CD14-positive monocyte (primary cell): Measurements from ENCODE around the gene PPP1R16B. TPM values are rescaled to one million over a fixed set of nuclear protein-coding genes. Genes with fewer than 3 reads are reported as not detected.

ENCODE experiments used
- DNase-seq, 3 donors: peaks; one replicate each; pipeline ENCODE4 v3.0.0-alpha.2; 2011 to 2022
- H2AFZ ChIP-seq: 2 replicates; pipeline ENCODE4 v1.6.0; 2012; ENCODE audit warnings: mild to moderate bottlenecking, low read depth, low read length, inconsistent platforms; ENCODE audit not compliant: insufficient read depth, poor library complexity, severe bottlenecking
- H3K27ac ChIP-seq, 2 donors: 1 replicate in 1 of 2; 2 replicates in 1 of 2; pipeline ENCODE4 v1.5.1; 2012 to 2013; ENCODE audit warnings: low read length in 2 of 2, control low read depth in 1 of 2, inconsistent platforms in 1 of 2, low read depth in 1 of 2, mild to moderate bottlenecking in 1 of 2
- H3K27me3 ChIP-seq, 2 donors: one replicate each; pipeline versions ENCODE4 v1.6.0 to v1.6.1; 2011 to 2013; ENCODE audit warnings: low read length in 2 of 2; ENCODE audit not compliant: control insufficient read depth in 2 of 2, insufficient read depth in 2 of 2
- H3K36me3 ChIP-seq, 2 donors: replicated peaks in 1 of 2; 1 replicate in 1 of 2; 2 replicates in 1 of 2; pipeline versions ENCODE4 v1.5.1 to v1.6.1; 2012 to 2013; ENCODE audit warnings: low read length in 2 of 2, control low read depth in 1 of 2, inconsistent platforms in 1 of 2, mild to moderate bottlenecking in 1 of 2; ENCODE audit not compliant: insufficient read depth in 2 of 2, control insufficient read depth in 1 of 2
- H3K4me1 ChIP-seq, 2 donors: 1 replicate in 1 of 2; 2 replicates in 1 of 2; pipeline versions ENCODE4 v1.5.1 to v1.6.1; 2012 to 2013; ENCODE audit warnings: low read length in 2 of 2, control low read depth in 1 of 2, inconsistent platforms in 1 of 2, mild to moderate bottlenecking in 1 of 2, moderate library complexity in 1 of 2; ENCODE audit not compliant: insufficient read depth in 2 of 2, control insufficient read depth in 1 of 2
- H3K4me2 ChIP-seq: replicated peaks from 2 replicates; pipeline ENCODE3; 2012; ENCODE audit warnings: low read length, moderate library complexity, mild to moderate bottlenecking; ENCODE audit not compliant: poor library complexity, severe bottlenecking; ENCODE audit errors: extremely low read depth
- H3K4me3 ChIP-seq, 3 experiments: fragments of 200-600 bp in 1 of 3; sonication (generic) in 1 of 3; replicated peaks in 1 of 3; 1 replicate in 2 of 3; 2 replicates in 1 of 3; pipeline ENCODE4 v1.5.1; 2011 to 2013; ENCODE audit warnings: low read length in 3 of 3, mild to moderate bottlenecking in 3 of 3, control low read depth in 2 of 3, low read depth in 2 of 3, inconsistent platforms in 1 of 3, moderate library complexity in 1 of 3
- H3K79me2 ChIP-seq: 2 replicates; pipeline ENCODE4 v1.6.0; 2012; ENCODE audit warnings: mild to moderate bottlenecking, control low read depth, inconsistent platforms, low read length, moderate library complexity; ENCODE audit not compliant: insufficient read depth
- H3K9ac ChIP-seq: 2 replicates; pipeline ENCODE4 v1.6.0; 2017; ENCODE audit warnings: low read length, mild to moderate bottlenecking; ENCODE audit not compliant: insufficient read depth, poor library complexity, severe bottlenecking
- H3K9me3 ChIP-seq, 2 donors: replicated peaks in 1 of 2; 1 replicate in 1 of 2; 2 replicates in 1 of 2; pipeline versions ENCODE4 v1.5.1 to v1.6.1; 2012 to 2013; ENCODE audit warnings: low read length in 2 of 2, control low read depth in 1 of 2; ENCODE audit not compliant: control insufficient read depth in 1 of 2, insufficient read depth in 1 of 2
- H4K20me1 ChIP-seq: 2 replicates; pipeline ENCODE4 v1.6.0; 2012; ENCODE audit warnings: mild to moderate bottlenecking, low read length, control low read depth, moderate library complexity; ENCODE audit not compliant: insufficient read depth
- H3K27ac Mint-ChIP-seq, 7 donors: one replicate each; pipeline ENCODE4 v1.8.0; 2020; ENCODE audit warnings: mild to moderate bottlenecking in 7 of 7, mixed read lengths in 7 of 7, moderate library complexity in 6 of 7, inconsistent platforms in 2 of 7
- H3K27me3 Mint-ChIP-seq, 3 donors: one replicate each; pipeline ENCODE4 v1.8.0; 2021 to 2022; ENCODE audit warnings: low read depth in 3 of 3, mild to moderate bottlenecking in 3 of 3, mixed read lengths in 3 of 3, moderate library complexity in 3 of 3, inconsistent platforms in 1 of 3
- H3K36me3 Mint-ChIP-seq, 2 donors: one replicate each; pipeline ENCODE4 v1.8.0; 2020; ENCODE audit warnings: mixed read lengths in 2 of 2, inconsistent platforms in 1 of 2, mild to moderate bottlenecking in 1 of 2
- H3K4me1 Mint-ChIP-seq: one replicate; pipeline ENCODE4 v1.8.0; 2020; ENCODE audit warnings: mild to moderate bottlenecking, mixed read lengths
- H3K4me3 Mint-ChIP-seq, 2 donors: one replicate each; pipeline ENCODE4 v1.8.0; 2020; ENCODE audit warnings: mild to moderate bottlenecking in 2 of 2, mixed read lengths in 2 of 2, moderate library complexity in 1 of 2
- H3K9me3 Mint-ChIP-seq, 7 donors: one replicate each; pipeline ENCODE4 v1.8.0; 2020 to 2022; ENCODE audit warnings: mixed read lengths in 7 of 7, mild to moderate bottlenecking in 6 of 7, moderate library complexity in 6 of 7, inconsistent platforms in 2 of 7
- CTCF ChIP-seq: fragments of 200-600 bp; IDR thresholded peaks from one replicate; pipeline ENCODE4 v1.8.0; 2022; ENCODE audit warnings: antibody characterized with exemption, mild to moderate bottlenecking
- WGBS: methylation state at CpG from one replicate; pipeline ENCODE4 v1.1.5; 2013; ENCODE audit warnings: missing lambda C conversion rate; ENCODE audit not compliant: insufficient coverage; 5-methylcytosine and 5-hydroxymethylcytosine counted together
- intact Hi-C, 2 donors: fragments of 100-400 bp; cut with micrococcal nuclease; formaldehyde crosslinking; loops; one replicate each; pipeline versions ENCODE4 v1.15.0 to v1.15.1; 2023
- polyA plus RNA-seq, 3 donors: library from polyadenylated mRNA; depleted of rRNA in 1 of 3; unstranded in 2 of 3; stranded (reverse) in 1 of 3; fragments of 300-500 nt in 2 of 3; fragments of >200 nt in 1 of 3; fragmentation: Illumina TruSeq in 2 of 3; gene quantifications; 1 replicate in 2 of 3; 2 replicates in 1 of 3; pipeline ENCODE4 v1.2.3, GENCODE V29; 2012 to 2021

Gene PPP1R16B
- polyA plus RNA-seq, 3 donors, result 1.1 to 4.4 (median 1.4) TPM

- H3K4me1 Mint-ChIP-seq, result no peaks in the 10 kb centered on the region
- DNase-seq, result no peak
These were observed 146.1 kb downstream of the PPP1R16B start for GRCh38 chr20:38951611-38952010.

GRCh38 chr20:38952153-38952552 is 146.7 kb downstream of the PPP1R16B start:
- Histone ChIP-seq H3K4me1 (no peaks in the 10 kb centered on the region), H3K27ac (no peak overlapping the region), H3K36me3 (peaks cover 50 to 77% of the 10 kb centered on the region in 2 donors), H2AFZ (no peak overlapping the region), H4K20me1 (no peaks in the 10 kb centered on the region), H3K4me2 (no peak overlapping the region), H3K9ac (no peak overlapping the region), H3K4me3 (no peak overlapping the region), H3K9me3 (no peaks in the 10 kb centered on the region), H3K79me2 (peaks cover 5% of the 10 kb centered on the region), H3K27me3 (no peaks in the 10 kb centered on the region)
- DNase-seq, result no peak
- 100% methylated on average over 5 of the region's 6 CpGs for WGBS
- no peaks in the 10 kb centered on the region for H3K27me3 Mint-ChIP-seq
- peaks cover 59 to 62% of the 10 kb centered on the region in 2 donors for H3K36me3 Mint-ChIP-seq
- no peak overlapping the region for H3K4me3 Mint-ChIP-seq
- H3K9me3 Mint-ChIP-seq, result peaks cover 0 to 2% (median 0%) of the 10 kb centered on the region in 7 donors
- TF ChIP-seq CTCF, result no peak
- intact Hi-C loops, result no loop called here
- H3K27ac Mint-ChIP-seq, result no peak overlapping the region
- no peaks in the 10 kb centered on the region for H3K4me1 Mint-ChIP-seq

More at GRCh38 chr20:38951611-38952010, 146.1 kb downstream of the PPP1R16B start:
- Histone ChIP-seq H3K79me2 (peaks cover 5% of the 10 kb centered on the region), H3K27ac (no peak overlapping the region), H3K36me3 (peaks cover 56 to 82% of the 10 kb centered on the region in 2 donors), H3K27me3 (no peaks in the 10 kb centered on the region), H3K4me1 (no peaks in the 10 kb centered on the region), H3K9ac (no peak overlapping the region), H4K20me1 (no peaks in the 10 kb centered on the region), H3K9me3 (no peaks in the 10 kb centered on the region), H3K4me2 (no peak overlapping the region), H2AFZ (no peak overlapping the region), H3K4me3 (no peak overlapping the region)
- Mint-ChIP-seq H3K4me3 (no peak overlapping the region), H3K27ac (no peak overlapping the region), H3K36me3 (peaks cover 65 to 68% of the 10 kb centered on the region in 2 donors), H3K9me3 (peaks cover 0 to 2% (median 0%) of the 10 kb centered on the region in 7 donors), H3K27me3 (no peaks in the 10 kb centered on the region)
- 100% methylated on average over 9 of the region's 9 CpGs for WGBS
- intact Hi-C loops, result no loop called here
- no peak for TF ChIP-seq CTCF
